HCT116 (cell line): ENCODE results near the gene CXCL8. TPM values are rescaled to one million over a fixed set of nuclear protein-coding genes. Genes with fewer than 3 reads are reported as not detected.

Experiments used
- ATAC-seq: fragments of 200-7000 bp; cut with Tn5 transposase; 2 replicates; pipeline ENCODE4 v1.9.1; 2020; ENCODE audit warnings: mild to moderate bottlenecking, moderate library complexity
- BruUV-seq: library from RNA; stranded (reverse); fragments of 400-500 nt; replicated peaks from 2 replicates; lab custom pipeline; 2021; lab: Mats Ljungman, UMichigan
- CTCF ChIA-PET: fragments of 300-600 bp; sonication (Branson Sonifier 250); formaldehyde crosslinking; loops from one replicate; lab custom pipeline; 2021; ENCODE audit warnings: antibody characterized with exemption; lab: Charles Lee
- POLR2A ChIA-PET: fragments of 300-600, 350-600 bp; sonication (Branson Sonifier 250); formaldehyde crosslinking; loops from one replicate; lab custom pipeline; 2021; ENCODE audit warnings: antibody characterized with exemption; lab: Charles Lee
- RAD21 ChIA-PET, 2 experiments: fragments of 300-600 bp; sonication (Branson Sonifier 250); formaldehyde crosslinking; loops; one replicate each; lab custom pipeline; 2023; ENCODE audit warnings: low total read pairs in 2 of 2; ENCODE audit not compliant: uncharacterized antibody in 2 of 2, unreplicated experiment in 2 of 2, low non-redundant PET in 1 of 2; lab: Charles Lee
- DNase-seq: peaks from one replicate; pipeline ENCODE4 v3.0.0-alpha.2; 2010; ENCODE audit warnings: low read depth, low spot score
- H2AFZ ChIP-seq: fragments of 200-600 bp; shearing (Covaris generic), sonication (generic); 2 replicates; pipeline ENCODE4 v1.6.1; 2017; ENCODE audit warnings: low read depth, mixed run types, mixed read lengths, antibody characterized with exemption, low read length; ENCODE audit not compliant: poor library complexity, severe bottlenecking
- H3K27ac ChIP-seq: 2 replicates; pipeline ENCODE4 v1.5.1; 2012; ENCODE audit warnings: low read depth, low read length
- H3K27me3 ChIP-seq: fragments of 200-600 bp; sonication (generic); 2 replicates; pipeline ENCODE4 v1.6.1; 2016; ENCODE audit warnings: mixed run types, low read length, mixed read lengths; ENCODE audit not compliant: insufficient read depth
- H3K36me3 ChIP-seq, 2 experiments: fragments of 200-500 bp in 1 of 2; fragments of 200-600 bp in 1 of 2; sonication (Bioruptor generic) in 1 of 2; sonication (generic) in 1 of 2; 2 replicates each; pipeline versions ENCODE4 v1.5.1 to v1.6.1; 2014 to 2016; ENCODE audit warnings: low read length in 2 of 2, inconsistent platforms in 1 of 2, mixed read lengths in 1 of 2, mixed run types in 1 of 2; ENCODE audit not compliant: insufficient read depth in 2 of 2, control insufficient read depth in 1 of 2
- H3K4me1 ChIP-seq, 2 experiments: fragments of 200-600 bp in 1 of 2; sonication (generic) in 1 of 2; 2 replicates each; pipeline versions ENCODE4 v1.5.1 to v1.6.1; 2012 to 2017; ENCODE audit warnings: low read length in 2 of 2, inconsistent platforms in 1 of 2, mild to moderate bottlenecking in 1 of 2, mixed read lengths in 1 of 2, mixed run types in 1 of 2, moderate library complexity in 1 of 2; ENCODE audit not compliant: insufficient read depth in 2 of 2, control insufficient read depth in 1 of 2
- H3K4me2 ChIP-seq: fragments of 200-600 bp; sonication (generic); 2 replicates; pipeline ENCODE4 v1.6.1; 2017; ENCODE audit warnings: mixed run types, low read length, mixed read lengths
- H3K4me3 ChIP-seq, 2 experiments: fragments of 200-600 bp in 1 of 2; sonication (generic) in 1 of 2; replicated peaks in 1 of 2; 2 replicates each; pipeline ENCODE4 v1.5.1; 2011 to 2016; ENCODE audit warnings: low read length in 2 of 2, control low read depth in 1 of 2, low read depth in 1 of 2, mild to moderate bottlenecking in 1 of 2, mixed read lengths in 1 of 2, mixed run types in 1 of 2
- H3K79me2 ChIP-seq: fragments of 200-600 bp; sonication (generic); 2 replicates; pipeline ENCODE4 v1.6.1; 2017; ENCODE audit warnings: mild to moderate bottlenecking, mixed run types, low read length, moderate library complexity, mixed read lengths; ENCODE audit not compliant: insufficient read depth
- H3K9ac ChIP-seq: fragments of 200-600 bp; sonication (generic); 2 replicates; pipeline ENCODE4 v1.6.1; 2016; ENCODE audit warnings: low read length, mixed read lengths
- H3K9me2 ChIP-seq: fragments of 200-600 bp; sonication (generic), shearing (Covaris generic); 2 replicates; pipeline ENCODE4 v1.6.1; 2017; ENCODE audit warnings: mixed run types, mild to moderate bottlenecking, moderate library complexity; ENCODE audit not compliant: insufficient read depth
- H3K9me3 ChIP-seq, 2 experiments: fragments of 200-500 bp in 1 of 2; fragments of 200-600 bp in 1 of 2; sonication (Bioruptor generic) in 1 of 2; sonication (generic) in 1 of 2; 2 replicates each; pipeline ENCODE4 v1.6.1; 2014 to 2017; ENCODE audit warnings: low read length in 2 of 2, mixed read lengths in 2 of 2, inconsistent platforms in 1 of 2, low read depth in 1 of 2, mild to moderate bottlenecking in 1 of 2, mixed run types in 1 of 2, moderate library complexity in 1 of 2; ENCODE audit not compliant: control insufficient read depth in 1 of 2, insufficient read depth in 1 of 2
- H4K20me1 ChIP-seq: fragments of 200-600 bp; sonication (generic), shearing (Covaris generic); 2 replicates; pipeline ENCODE4 v1.6.1; 2017; ENCODE audit warnings: mixed run types, mild to moderate bottlenecking, moderate library complexity; ENCODE audit not compliant: insufficient read depth
- CEBPB ChIP-seq: IDR thresholded peaks from 2 replicates; pipeline ENCODE4 v1.6.1; 2012; ENCODE audit warnings: low read depth
- EGR1 ChIP-seq: IDR thresholded peaks from 2 replicates; pipeline ENCODE4 v1.6.1; 2012; ENCODE audit warnings: low read depth
- ELF1 ChIP-seq: IDR thresholded peaks from 2 replicates; pipeline ENCODE4 v1.6.1; 2012; ENCODE audit warnings: low read depth, borderline replicate concordance
- EZH2 ChIP-seq: fragments of 200-600 bp; sonication (generic); IDR thresholded peaks from 2 replicates; pipeline ENCODE4 v1.6.1; 2017; ENCODE audit warnings: antibody characterized with exemption, mixed run types
- EZH2phosphoT487 ChIP-seq: fragments of 200-600 bp; IDR thresholded peaks from 2 replicates; pipeline ENCODE4 v1.6.1; 2018; ENCODE audit warnings: antibody characterized with exemption, borderline replicate concordance
- FOSL1 ChIP-seq: IDR thresholded peaks from 2 replicates; pipeline ENCODE4 v1.6.1; 2012; ENCODE audit warnings: low read depth
- MAX ChIP-seq: IDR thresholded peaks from 2 replicates; pipeline ENCODE4 v1.6.1; 2012
- RAD21 ChIP-seq: IDR thresholded peaks from 2 replicates; pipeline ENCODE4 v1.6.1; 2012; ENCODE audit warnings: low read depth, mild to moderate bottlenecking
- REST ChIP-seq: IDR thresholded peaks from 2 replicates; pipeline ENCODE4 v1.6.1; 2012; ENCODE audit warnings: low read depth
- SIN3A ChIP-seq: IDR thresholded peaks from 2 replicates; pipeline ENCODE4 v1.6.1; 2012; ENCODE audit warnings: low read depth
- SRF ChIP-seq: IDR thresholded peaks from 2 replicates; pipeline ENCODE4 v1.6.1; 2012; ENCODE audit warnings: low read depth
- TCF7L2 ChIP-seq: IDR thresholded peaks from 2 replicates; pipeline ENCODE4 v1.7.0; 2011; ENCODE audit warnings: borderline replicate concordance, inconsistent platforms; ENCODE audit not compliant: insufficient read depth, insufficient read length; ENCODE audit errors: extremely low read depth
- YY1 ChIP-seq: IDR thresholded peaks from 2 replicates; pipeline ENCODE4 v1.6.1; 2011; ENCODE audit warnings: low read length, low read depth, moderate library complexity, mild to moderate bottlenecking; ENCODE audit not compliant: insufficient replicate concordance; ENCODE audit errors: extremely low read depth
- ZBTB33 ChIP-seq: IDR thresholded peaks from 2 replicates; pipeline ENCODE4 v1.6.1; 2011; ENCODE audit warnings: mild to moderate bottlenecking, low read length, moderate library complexity; ENCODE audit not compliant: insufficient replicate concordance; ENCODE audit errors: extremely low read depth
- ZNF274 ChIP-seq: fragments of 200-500 bp; sonication (Bioruptor generic); IDR thresholded peaks from 2 replicates; pipeline ENCODE4 v1.6.1; 2014; ENCODE audit warnings: mild to moderate bottlenecking, low read depth, low read length, inconsistent platforms
- intact Hi-C: fragments of 100-400 bp; cut with micrococcal nuclease; formaldehyde crosslinking; loops from 2 replicates; pipeline ENCODE4 v1.10.0; 2022
- total RNA-seq: library from RNA; stranded (reverse); gene quantifications from one replicate; pipeline ENCODE4 v1.2.1, GENCODE V29; 2021; ENCODE audit not compliant: unreplicated experiment
- TF ChIP-seq, protein P1 (sequence below): IDR thresholded peaks from 2 replicates; pipeline ENCODE4 v1.6.1; 2012

Gene CXCL8
- total RNA-seq, 1 experiment from 2014 or later, result 1.8 TPM

GRCh38 chr4:73710094-73710493 lies 30.3 kb upstream of the CXCL8 start:
- no peaks in the 10 kb centered on the region for H3K79me2 ChIP-seq
- H3K4me2 ChIP-seq, result no peak overlapping the region
- H3K27ac ChIP-seq, result no peak overlapping the region
- no TSS peak for BruUV-seq
- no peaks in the 10 kb centered on the region for H3K36me3 ChIP-seq
- H2AFZ ChIP-seq, result no peak overlapping the region
- ATAC-seq, result no peak
- H3K9ac ChIP-seq, result no peak overlapping the region
- ChIA-PET CTCF (no interaction called here), RAD21 (no interaction called here), POLR2A (no interaction called here)
- no peaks in the 10 kb centered on the region for H3K27me3 ChIP-seq
- intact Hi-C loops, result no loop called here
- no peak for DNase-seq
- TF ChIP-seq REST (no peak), YY1 (no peak), FOSL1 (no peak), ELF1 (no peak), EZH2phosphoT487 (no peak), MAX (no peak), ZNF274 (no peak), EGR1 (no peak), SIN3A (no peak), EZH2 (no peak), CEBPB (no peak), SRF (no peak), RAD21 (no peak), ZBTB33 (no peak), TCF7L2 (no peak)
- TF ChIP-seq, protein P1, sequence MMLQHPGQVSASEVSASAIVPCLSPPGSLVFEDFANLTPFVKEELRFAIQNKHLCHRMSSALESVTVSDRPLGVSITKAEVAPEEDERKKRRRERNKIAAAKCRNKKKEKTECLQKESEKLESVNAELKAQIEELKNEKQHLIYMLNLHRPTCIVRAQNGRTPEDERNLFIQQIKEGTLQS, result no peak
- H3K4me3 ChIP-seq, result no peak overlapping the region
- H3K9me2 ChIP-seq, result no peaks in the 10 kb centered on the region
- peaks cover 5 to 25% of the 10 kb centered on the region in 2 experiments; a peak in 3 of 4 replicates for H3K4me1 ChIP-seq
- no peaks in the 10 kb centered on the region for H3K9me3 ChIP-seq
- no peaks in the 10 kb centered on the region for H4K20me1 ChIP-seq
